ENCODE results near the gene ZBTB20. TPM values are rescaled to one million over a fixed set of nuclear protein-coding genes. Genes with fewer than 3 reads are reported as not detected.

The ZBTB20 gene
- total RNA-seq, 1 donor, result 32.9 TPM

DNA sequence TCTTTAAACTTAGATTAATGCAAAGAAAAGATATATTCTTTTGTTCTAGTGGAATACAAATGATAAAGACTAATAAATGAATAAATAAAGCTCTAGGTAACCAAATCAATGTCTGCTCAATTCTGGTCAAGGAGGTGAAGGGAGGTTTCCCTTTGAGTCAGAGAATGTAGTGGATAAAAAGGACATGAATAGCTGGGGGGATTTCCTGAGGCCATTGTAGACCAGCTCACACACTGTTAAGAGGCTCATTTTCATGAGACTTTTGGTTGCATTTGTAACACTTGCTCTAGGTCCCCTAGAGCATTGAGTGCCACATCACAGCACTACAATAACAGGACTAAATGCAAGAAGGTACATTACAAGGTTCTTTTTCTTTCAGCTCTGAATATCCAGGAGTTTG, 682.5 kb downstream of the ZBTB20 start:
- no peaks in the 10 kb centered on the region for H3K79me2 ChIP-seq (ENCODE audit: insufficient read depth, low read length)
- no peak for DNase-seq (ENCODE audit: insufficient read length, low spot score, missing footprints)
- H3K9me3 ChIP-seq (ENCODE audit: low read depth, low read length), result no peaks in the 10 kb centered on the region
- H3K36me3 ChIP-seq (ENCODE audit: insufficient read depth, low read length), result no peaks in the 10 kb centered on the region
- no peak overlapping the region for H3K4me2 ChIP-seq (ENCODE audit: insufficient read depth, low read length)
- TF ChIP-seq, protein P1, sequence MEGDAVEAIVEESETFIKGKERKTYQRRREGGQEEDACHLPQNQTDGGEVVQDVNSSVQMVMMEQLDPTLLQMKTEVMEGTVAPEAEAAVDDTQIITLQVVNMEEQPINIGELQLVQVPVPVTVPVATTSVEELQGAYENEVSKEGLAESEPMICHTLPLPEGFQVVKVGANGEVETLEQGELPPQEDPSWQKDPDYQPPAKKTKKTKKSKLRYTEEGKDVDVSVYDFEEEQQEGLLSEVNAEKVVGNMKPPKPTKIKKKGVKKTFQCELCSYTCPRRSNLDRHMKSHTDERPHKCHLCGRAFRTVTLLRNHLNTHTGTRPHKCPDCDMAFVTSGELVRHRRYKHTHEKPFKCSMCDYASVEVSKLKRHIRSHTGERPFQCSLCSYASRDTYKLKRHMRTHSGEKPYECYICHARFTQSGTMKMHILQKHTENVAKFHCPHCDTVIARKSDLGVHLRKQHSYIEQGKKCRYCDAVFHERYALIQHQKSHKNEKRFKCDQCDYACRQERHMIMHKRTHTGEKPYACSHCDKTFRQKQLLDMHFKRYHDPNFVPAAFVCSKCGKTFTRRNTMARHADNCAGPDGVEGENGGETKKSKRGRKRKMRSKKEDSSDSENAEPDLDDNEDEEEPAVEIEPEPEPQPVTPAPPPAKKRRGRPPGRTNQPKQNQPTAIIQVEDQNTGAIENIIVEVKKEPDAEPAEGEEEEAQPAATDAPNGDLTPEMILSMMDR (IDR thresholded peaks at IDR 0.05; ENCODE audit: extremely low read depth, low read depth, low read length), result no peak
- no peaks in the 10 kb centered on the region for H3K27me3 ChIP-seq (ENCODE audit: insufficient read depth, low read length)
- no peak overlapping the region for H2AFZ ChIP-seq (ENCODE audit: low read length)
- peaks cover 14% of the 10 kb centered on the region for H4K20me1 ChIP-seq (ENCODE audit: insufficient read depth, low read length)
- no peaks in the 10 kb centered on the region for H3K4me1 ChIP-seq (ENCODE audit: insufficient read depth, low read length)
- H3K4me3 ChIP-seq (ENCODE audit: insufficient read depth, low read length), result no peak overlapping the region
- H3K27ac ChIP-seq (ENCODE audit: low read depth, low read length), result no peak overlapping the region

DNA sequence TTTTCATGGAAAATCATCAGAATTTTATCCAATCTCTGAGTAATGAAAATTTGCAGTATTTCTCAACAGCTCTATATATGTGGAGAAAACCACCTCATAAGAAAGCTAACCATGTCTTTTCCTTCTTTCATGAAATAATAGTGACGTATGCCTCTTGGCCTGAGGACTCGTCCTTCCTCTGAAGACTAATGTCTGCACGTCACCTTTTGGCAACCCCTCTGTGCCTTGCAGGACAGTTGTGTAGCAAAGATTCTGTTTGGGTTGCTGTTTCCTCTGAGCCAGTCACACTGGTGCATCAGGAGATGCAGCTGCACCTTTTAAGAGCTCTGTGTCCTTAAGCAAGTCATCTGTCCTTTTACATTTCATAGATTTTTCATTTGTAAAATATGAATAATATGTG, 684.3 kb downstream of the ZBTB20 start:
- Histone ChIP-seq H3K4me2 (ENCODE audit: insufficient read depth, low read length) (no peak overlapping the region), H3K36me3 (ENCODE audit: insufficient read depth, low read length) (no peaks in the 10 kb centered on the region), H3K79me2 (ENCODE audit: insufficient read depth, low read length) (no peaks in the 10 kb centered on the region), H3K27me3 (ENCODE audit: insufficient read depth, low read length) (no peaks in the 10 kb centered on the region), H4K20me1 (ENCODE audit: insufficient read depth, low read length) (peaks cover 12% of the 10 kb centered on the region), H3K9me3 (ENCODE audit: low read depth, low read length) (no peaks in the 10 kb centered on the region), H2AFZ (ENCODE audit: low read length) (no peak overlapping the region), H3K4me3 (ENCODE audit: insufficient read depth, low read length) (no peak overlapping the region), H3K4me1 (ENCODE audit: insufficient read depth, low read length) (no peaks in the 10 kb centered on the region), H3K27ac (ENCODE audit: low read depth, low read length) (no peak overlapping the region)
- TF ChIP-seq, protein P1 (IDR thresholded peaks at IDR 0.05; ENCODE audit: extremely low read depth, low read depth, low read length), result no peak
- DNase-seq (ENCODE audit: insufficient read length, low spot score, missing footprints), result no peak

DNA sequence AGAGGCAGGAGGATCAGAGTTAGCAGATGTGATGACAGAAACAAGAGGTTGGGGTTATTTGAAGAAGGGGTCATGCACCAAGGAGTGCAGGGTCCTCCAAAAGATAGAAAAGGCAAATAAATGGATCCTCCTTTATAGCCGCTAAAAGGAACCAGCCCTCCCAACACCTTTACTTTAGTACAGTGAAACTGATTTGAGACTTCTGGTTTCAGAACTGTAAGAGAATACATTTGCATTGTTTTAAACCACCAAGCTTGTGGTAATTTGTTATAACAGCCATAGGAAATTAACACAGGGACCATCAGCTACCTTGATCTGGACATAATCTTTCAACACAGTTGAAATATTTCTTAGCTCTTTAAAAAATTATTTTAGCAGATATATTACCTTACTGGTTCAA, 686.6 kb downstream of the ZBTB20 start:
- no peak overlapping the region for H3K4me2 ChIP-seq (ENCODE audit: insufficient read depth, low read length)
- H3K27ac ChIP-seq (ENCODE audit: low read depth, low read length), result no peak overlapping the region

DNA sequence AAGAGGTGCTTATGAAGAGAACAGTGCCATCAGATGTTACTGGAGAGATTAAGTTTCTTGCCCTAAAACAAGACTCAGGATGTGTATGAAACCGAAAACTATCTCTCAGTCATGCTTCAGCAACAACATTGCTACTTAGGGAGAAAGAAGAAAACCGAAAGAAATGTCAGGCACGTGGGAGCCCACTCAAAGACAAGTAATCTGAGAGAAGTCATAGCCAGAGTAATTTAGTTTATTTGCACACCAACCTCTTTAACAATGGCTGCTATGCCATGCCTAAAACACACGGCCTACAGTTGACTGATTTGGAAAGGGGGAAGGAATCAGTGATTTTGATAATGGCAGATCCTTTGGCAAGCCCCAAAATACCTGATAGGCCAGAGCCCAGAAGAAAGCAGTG, 690.3 kb downstream of the ZBTB20 start:
- Histone ChIP-seq H3K4me2 (ENCODE audit: insufficient read depth, low read length) (no peak overlapping the region), H3K9me3 (ENCODE audit: low read depth, low read length) (no peaks in the 10 kb centered on the region), H3K4me3 (ENCODE audit: insufficient read depth, low read length) (no peak overlapping the region), H3K79me2 (ENCODE audit: insufficient read depth, low read length) (peaks cover 3% of the 10 kb centered on the region), H3K27me3 (ENCODE audit: insufficient read depth, low read length) (no peaks in the 10 kb centered on the region), H4K20me1 (ENCODE audit: insufficient read depth, low read length) (peaks cover 24% of the 10 kb centered on the region), H3K27ac (ENCODE audit: low read depth, low read length) (no peak overlapping the region), H3K4me1 (ENCODE audit: insufficient read depth, low read length) (peaks cover 6% of the 10 kb centered on the region), H3K36me3 (ENCODE audit: insufficient read depth, low read length) (no peaks in the 10 kb centered on the region), H2AFZ (ENCODE audit: low read length) (no peak overlapping the region)
- DNase-seq (ENCODE audit: insufficient read length, low spot score, missing footprints), result no peak
- TF ChIP-seq, protein P1 (IDR thresholded peaks at IDR 0.05; ENCODE audit: extremely low read depth, low read depth, low read length), result no peak

More for the DNA sequence above, 686.6 kb downstream of the ZBTB20 start:
- no peak overlapping the region for H3K4me3 ChIP-seq (ENCODE audit: insufficient read depth, low read length)
- no peak for DNase-seq (ENCODE audit: insufficient read length, low spot score, missing footprints)
- TF ChIP-seq, protein P1 (IDR thresholded peaks at IDR 0.05; ENCODE audit: extremely low read depth, low read depth, low read length), result no peak
- no peaks in the 10 kb centered on the region for H3K4me1 ChIP-seq (ENCODE audit: insufficient read depth, low read length)
- H3K27me3 ChIP-seq (ENCODE audit: insufficient read depth, low read length), result no peaks in the 10 kb centered on the region
- no peaks in the 10 kb centered on the region for H3K9me3 ChIP-seq (ENCODE audit: low read depth, low read length)
- no peaks in the 10 kb centered on the region for H3K36me3 ChIP-seq (ENCODE audit: insufficient read depth, low read length)
- H3K79me2 ChIP-seq (ENCODE audit: insufficient read depth, low read length), result no peaks in the 10 kb centered on the region
- peaks cover 14% of the 10 kb centered on the region for H4K20me1 ChIP-seq (ENCODE audit: insufficient read depth, low read length)
- no peak overlapping the region for H2AFZ ChIP-seq (ENCODE audit: low read length)
